Hepatocyte (in vitro differentiated cells): ENCODE measurements around the gene UNC5A. TPM values are rescaled to one million over a fixed set of nuclear protein-coding genes. Genes with fewer than 3 reads are reported as not detected.

ENCODE experiments used
- DNase-seq: peaks from one replicate; pipeline ENCODE4 v3.0.0-alpha.2; 2016; ENCODE audit warnings: low spot score
- H2AFZ ChIP-seq: fragments of 200-600 bp; sonication (generic); 2 replicates; pipeline ENCODE4 v1.6.0; 2016; ENCODE audit warnings: antibody characterized with exemption, mild to moderate bottlenecking
- H3K27ac ChIP-seq: fragments of 200-600 bp; sonication (generic); 2 replicates; pipeline ENCODE4 v1.5.1; 2016; ENCODE audit warnings: mild to moderate bottlenecking
- H3K27me3 ChIP-seq: fragments of 200-600 bp; sonication (generic); 2 replicates; pipeline ENCODE4 v1.6.1; 2016
- H3K36me3 ChIP-seq: fragments of 200-600 bp; sonication (generic); replicated peaks from 2 replicates; pipeline ENCODE4 v1.5.1; 2016; ENCODE audit warnings: low read depth; ENCODE audit not compliant: insufficient read depth
- H3K4me1 ChIP-seq: fragments of 200-600 bp; sonication (generic); 2 replicates; pipeline ENCODE4 v1.5.1; 2016; ENCODE audit warnings: mild to moderate bottlenecking, moderate library complexity; ENCODE audit not compliant: insufficient read depth
- H3K4me2 ChIP-seq: fragments of 200-600 bp; sonication (generic); 2 replicates; pipeline ENCODE4 v1.6.0; 2016
- H3K4me3 ChIP-seq: fragments of 200-600 bp; sonication (generic); 2 replicates; pipeline ENCODE4 v1.5.1; 2016; ENCODE audit warnings: mild to moderate bottlenecking
- H3K79me2 ChIP-seq: fragments of 200-600 bp; sonication (generic); 2 replicates; pipeline ENCODE4 v1.6.0; 2017; ENCODE audit warnings: mild to moderate bottlenecking
- H3K9me2 ChIP-seq: fragments of 200-600 bp; sonication (generic); replicated peaks from 2 replicates; pipeline ENCODE4 v1.6.0; 2017; ENCODE audit warnings: mild to moderate bottlenecking; ENCODE audit not compliant: insufficient read depth
- H3K9me3 ChIP-seq: fragments of 200-600 bp; sonication (generic); 2 replicates; pipeline ENCODE4 v1.5.1; 2016; ENCODE audit warnings: low read depth, mild to moderate bottlenecking
- H4K20me1 ChIP-seq: fragments of 200-600 bp; sonication (generic); 2 replicates; pipeline ENCODE4 v1.6.0; 2016; ENCODE audit warnings: mild to moderate bottlenecking; ENCODE audit not compliant: insufficient read depth, poor library complexity, severe bottlenecking
- EZH2 ChIP-seq: fragments of 200-600 bp; sonication (generic); IDR thresholded peaks from 2 replicates; pipeline ENCODE4 v1.6.1; 2016; ENCODE audit warnings: antibody characterized with exemption, mild to moderate bottlenecking, borderline replicate concordance
- EZH2phosphoT487 ChIP-seq: fragments of 200-600 bp; sonication (generic); IDR thresholded peaks from one replicate; pipeline ENCODE4 v1.6.1; 2018; ENCODE audit warnings: antibody characterized with exemption, mild to moderate bottlenecking, low read depth, moderate library complexity; ENCODE audit not compliant: unreplicated experiment, severe bottlenecking
- WGBS: methylation state at CpG from one replicate; pipeline ENCODE4 v1.1.6; 2016; ENCODE audit warnings: low lambda C conversion rate; ENCODE audit errors: missing lambda C conversion rate; 5-methylcytosine and 5-hydroxymethylcytosine counted together
- polyA plus RNA-seq: library from polyadenylated mRNA; unstranded; fragments of >200 nt; fragmentation: Nextera tagmentation; extraction: Ambion mirVana; gene quantifications from 2 replicates; pipeline ENCODE4 v1.2.1, GENCODE V29; 2016
- total RNA-seq: library from RNA; depleted of rRNA; stranded (reverse); fragments of >200 nt; gene quantifications from 2 replicates; pipeline ENCODE4 v1.2.3, GENCODE V29; 2014
- TF ChIP-seq, protein P1 (sequence below): fragments of 200-600 bp; sonication (generic); IDR thresholded peaks from 2 replicates; pipeline ENCODE4 v1.5.1; 2016; ENCODE audit warnings: antibody characterized with exemption, mild to moderate bottlenecking; ENCODE audit not compliant: poor library complexity

The UNC5A gene
- total and polyA plus RNA-seq, 2 experiments from 2014 or later = 0.10 to 1.1 TPM

- Histone ChIP-seq H3K79me2 (no peaks in the 10 kb centered on the region), H3K4me1 (no peaks in the 10 kb centered on the region), H3K9me2 (no peaks in the 10 kb centered on the region), H4K20me1 (no peaks in the 10 kb centered on the region), H3K36me3 (no peaks in the 10 kb centered on the region), H3K27ac (no peak overlapping the region), H3K4me3 (no peak overlapping the region), H2AFZ (no peak overlapping the region), H3K9me3 (no peaks in the 10 kb centered on the region), H3K4me2 (no peak overlapping the region), H3K27me3 (peaks cover 14% of the 10 kb centered on the region)
- DNase-seq = no peak
- WGBS = 74% methylated on average over 10 of the region's 10 CpGs
- TF ChIP-seq, protein P1, sequence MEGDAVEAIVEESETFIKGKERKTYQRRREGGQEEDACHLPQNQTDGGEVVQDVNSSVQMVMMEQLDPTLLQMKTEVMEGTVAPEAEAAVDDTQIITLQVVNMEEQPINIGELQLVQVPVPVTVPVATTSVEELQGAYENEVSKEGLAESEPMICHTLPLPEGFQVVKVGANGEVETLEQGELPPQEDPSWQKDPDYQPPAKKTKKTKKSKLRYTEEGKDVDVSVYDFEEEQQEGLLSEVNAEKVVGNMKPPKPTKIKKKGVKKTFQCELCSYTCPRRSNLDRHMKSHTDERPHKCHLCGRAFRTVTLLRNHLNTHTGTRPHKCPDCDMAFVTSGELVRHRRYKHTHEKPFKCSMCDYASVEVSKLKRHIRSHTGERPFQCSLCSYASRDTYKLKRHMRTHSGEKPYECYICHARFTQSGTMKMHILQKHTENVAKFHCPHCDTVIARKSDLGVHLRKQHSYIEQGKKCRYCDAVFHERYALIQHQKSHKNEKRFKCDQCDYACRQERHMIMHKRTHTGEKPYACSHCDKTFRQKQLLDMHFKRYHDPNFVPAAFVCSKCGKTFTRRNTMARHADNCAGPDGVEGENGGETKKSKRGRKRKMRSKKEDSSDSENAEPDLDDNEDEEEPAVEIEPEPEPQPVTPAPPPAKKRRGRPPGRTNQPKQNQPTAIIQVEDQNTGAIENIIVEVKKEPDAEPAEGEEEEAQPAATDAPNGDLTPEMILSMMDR = no peak
- TF ChIP-seq EZH2phosphoT487 = no peak
- no peak for TF ChIP-seq EZH2
These were observed 49.6 kb downstream of the UNC5A start for GRCh38 chr5:176859916-176860315.

DNA sequence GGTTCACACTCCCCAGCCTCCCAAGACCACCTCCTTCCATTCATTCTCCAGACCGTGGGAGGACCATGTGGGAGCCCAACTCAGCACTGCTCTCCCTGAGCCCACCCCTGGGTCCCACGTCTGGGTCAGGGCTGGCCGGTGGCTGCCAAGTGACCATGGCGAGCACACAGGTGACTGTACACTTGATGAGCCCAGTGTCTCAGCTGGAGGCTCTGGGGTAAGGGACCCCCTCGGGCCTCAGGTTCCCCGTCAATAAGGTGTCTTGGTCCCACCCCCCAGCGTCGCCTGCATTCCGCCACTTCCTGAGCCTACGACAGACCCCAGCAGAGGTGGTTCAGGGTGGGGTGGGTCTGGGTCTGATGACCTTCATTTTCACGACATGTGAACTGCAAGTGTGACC is 50.0 kb downstream of the UNC5A start:
- WGBS = 91% methylated on average over 11 of the region's 11 CpGs
- no peaks in the 10 kb centered on the region for H3K4me1 ChIP-seq
- H3K27ac ChIP-seq = no peak overlapping the region
- H3K9me3 ChIP-seq = no peaks in the 10 kb centered on the region
- DNase-seq = no peak
- no peak overlapping the region for H3K4me2 ChIP-seq
- no peaks in the 10 kb centered on the region for H3K9me2 ChIP-seq
- H3K79me2 ChIP-seq = no peaks in the 10 kb centered on the region
- H4K20me1 ChIP-seq = no peaks in the 10 kb centered on the region
- H3K27me3 ChIP-seq = peaks cover 15% of the 10 kb centered on the region
- no peak for TF ChIP-seq EZH2phosphoT487
- no peak for TF ChIP-seq EZH2
- TF ChIP-seq, protein P1 = no peak
- H3K36me3 ChIP-seq = no peaks in the 10 kb centered on the region
- H2AFZ ChIP-seq = no peak overlapping the region
- no peak overlapping the region for H3K4me3 ChIP-seq

GRCh38 chr5:176861276-176861675 is 50.9 kb downstream of the UNC5A start:
- Histone ChIP-seq H3K4me2 (no peak overlapping the region), H3K27ac (no peak overlapping the region), H3K9me3 (no peaks in the 10 kb centered on the region), H3K9me2 (no peaks in the 10 kb centered on the region), H3K4me1 (no peaks in the 10 kb centered on the region), H2AFZ (no peak overlapping the region), H3K79me2 (no peaks in the 10 kb centered on the region), H4K20me1 (no peaks in the 10 kb centered on the region), H3K27me3 (peaks cover 23% of the 10 kb centered on the region), H3K4me3 (no peak overlapping the region), H3K36me3 (no peaks in the 10 kb centered on the region)
- TF ChIP-seq, protein P1 = no peak
- TF ChIP-seq EZH2phosphoT487 = no peak
- TF ChIP-seq EZH2 = no peak
- DNase-seq = no peak
- WGBS = 88% methylated on average over 11 of the region's 11 CpGs
